IPS DF 4.7 (cell line): ENCODE data around the gene LYRM4.

Experiments
- DNase-seq: peaks from one replicate; pipeline ENCODE4 v3.0.0-alpha.2; 2013; ENCODE audit warnings: low spot score; ENCODE audit errors: extremely low read depth

Gene LYRM4

GRCh38 chr6:5205877-5206850 is 54.6 kb downstream of the LYRM4 start:
- DNase-seq: no peak

GRCh38 chr6:5205035-5205507 is 55.7 kb downstream of the LYRM4 start:
- DNase-seq: no peak

GRCh38 chr6:5204376-5204775 is 56.4 kb downstream of the LYRM4 start:
- no peak for DNase-seq

GRCh38 chr6:5203546-5203945 is 57.2 kb downstream of the LYRM4 start:
- no peak for DNase-seq

- DNase-seq: no peak
Observed at GRCh38 chr6:5202941-5203340, 57.8 kb downstream of the LYRM4 start.

- DNase-seq: no peak
Observed at GRCh38 chr6:5202206-5202605, 58.5 kb downstream of the LYRM4 start.

- DNase-seq: no peak
Observed at GRCh38 chr6:5201271-5201670, 59.5 kb downstream of the LYRM4 start.

- no peak for DNase-seq
Observed at GRCh38 chr6:5199702-5200101, 61.0 kb downstream of the LYRM4 start.

- DNase-seq: no peak
Observed at GRCh38 chr6:5199283-5199682, 61.5 kb downstream of the LYRM4 start.

GRCh38 chr6:5197084-5197483 is 63.7 kb downstream of the LYRM4 start:
- no peak for DNase-seq

GRCh38 chr6:5192135-5192794 is 68.5 kb downstream of the LYRM4 start:
- no peak for DNase-seq

- no peak for DNase-seq
Observed at GRCh38 chr6:5191722-5192121, 69.0 kb downstream of the LYRM4 start.

GRCh38 chr6:5191222-5191621 is 69.5 kb downstream of the LYRM4 start:
- DNase-seq: no peak

- no peak for DNase-seq
Observed at GRCh38 chr6:5190507-5190906, 70.2 kb downstream of the LYRM4 start.

GRCh38 chr6:5188646-5189045 is 72.1 kb downstream of the LYRM4 start:
- DNase-seq: no peak

GRCh38 chr6:5184878-5185277 is 75.9 kb downstream of the LYRM4 start:
- no peak for DNase-seq

- DNase-seq: no peak
Observed at GRCh38 chr6:5184218-5184617, 76.5 kb downstream of the LYRM4 start.

GRCh38 chr6:5181510-5182317 is 79.0 kb downstream of the LYRM4 start:
- no peak for DNase-seq

GRCh38 chr6:5180636-5181035 is 80.1 kb downstream of the LYRM4 start:
- DNase-seq: no peak

- no peak for DNase-seq
Observed at GRCh38 chr6:5179917-5180316, 80.8 kb downstream of the LYRM4 start.

GRCh38 chr6:5178806-5179205 is 81.9 kb downstream of the LYRM4 start:
- DNase-seq: no peak

- no peak for DNase-seq
Observed at GRCh38 chr6:5175635-5176034, 85.1 kb downstream of the LYRM4 start.
